K562 (cell line): Measurements from ENCODE around the gene MYO18B. TPM values are rescaled to one million over a fixed set of nuclear protein-coding genes. Genes with fewer than 3 reads are reported as not detected.

Experiments used
- ATAC-seq: fragments of 200-7000 bp; cut with Tn5 transposase; 3 replicates; pipeline ENCODE4 v1.9.1; 2020; ENCODE audit warnings: moderate library complexity
- BruUV-seq: library from RNA; stranded (reverse); fragments of 400-500 nt; replicated peaks from 2 replicates; lab custom pipeline; 2021; lab: Mats Ljungman, UMichigan
- CTCF ChIA-PET: fragments of 300-600 bp; formaldehyde crosslinking; extraction: SDS; loops from one replicate; lab custom pipeline; 2021; ENCODE audit warnings: low intra/inter-chr PET ratio; lab: Yijun Ruan, JAX
- POLR2A ChIA-PET: fragments of 300-600, 350-650 bp; sonication (Branson Sonifier 250); formaldehyde crosslinking; extraction: SDS; loops from one replicate; lab custom pipeline; 2021; ENCODE audit warnings: antibody characterized with exemption, inconsistent platforms; lab: Yijun Ruan, JAX
- DNase-seq, 4 experiments: peaks; one replicate each; pipeline versions ENCODE4 v3.0.0 to v3.0.0-alpha.2; 2011 to 2018; ENCODE audit warnings: low spot score in 3 of 4, mixed read lengths in 3 of 4; ENCODE audit errors: extremely low read depth in 1 of 4
- FAIRE-seq: peaks from 2 replicates; lab custom pipeline; 2011; peaks lifted over from hg19 to GRCh38; lab: Jason Lieb, UNC
- H2AFZ ChIP-seq: 2 replicates; pipeline ENCODE4 v1.6.0; 2011; ENCODE audit warnings: low read depth, low read length, control low read depth, inconsistent platforms
- H3K27ac ChIP-seq: fragments of 200-600 bp; 3 replicates; pipeline ENCODE4 v1.8.0; 2011; ENCODE audit warnings: low read depth, mild to moderate bottlenecking, control low read depth, inconsistent platforms, low read length, moderate library complexity, mixed read lengths; ENCODE audit errors: extremely low read depth
- H3K27me3 ChIP-seq, 2 experiments: fragments of 300-600 bp in 1 of 2; 2 replicates in 1 of 2; 3 replicates in 1 of 2; pipeline versions ENCODE4 v1.6.0 to v1.8.0; 2011; ENCODE audit warnings: inconsistent platforms in 2 of 2, low read length in 2 of 2, mild to moderate bottlenecking in 1 of 2, mixed read lengths in 1 of 2, moderate library complexity in 1 of 2; ENCODE audit not compliant: control insufficient read depth in 2 of 2, insufficient read depth in 2 of 2
- H3K36me3 ChIP-seq: fragments of 300-600 bp; 3 replicates; pipeline ENCODE4 v1.8.0; 2011; ENCODE audit warnings: mild to moderate bottlenecking, low read length, inconsistent platforms; ENCODE audit not compliant: control insufficient read depth, insufficient read depth
- H3K4me1 ChIP-seq, 2 experiments: fragments of 200-600 bp in 1 of 2; replicated peaks in 1 of 2; 2 replicates in 1 of 2; 3 replicates in 1 of 2; pipeline versions ENCODE4 v1.5.1 to v1.8.0; 2011; ENCODE audit warnings: inconsistent platforms in 2 of 2, low read length in 2 of 2, mild to moderate bottlenecking in 1 of 2, mixed read lengths in 1 of 2, moderate library complexity in 1 of 2; ENCODE audit not compliant: control insufficient read depth in 2 of 2, insufficient read depth in 2 of 2
- H3K4me2 ChIP-seq: 2 replicates; pipeline ENCODE4 v1.6.1; 2011; ENCODE audit warnings: low read length, control low read depth, inconsistent platforms, mixed read lengths; ENCODE audit not compliant: insufficient read depth
- H3K4me3 ChIP-seq: fragments of 200-600 bp; sonication (generic), shearing (Covaris generic); 2 replicates; pipeline ENCODE4 v1.5.1; 2016; ENCODE audit warnings: control low read depth, inconsistent platforms
- H3K79me2 ChIP-seq: fragments of 200-600 bp; 3 replicates; pipeline ENCODE4 v1.8.0; 2011; ENCODE audit warnings: low read length, inconsistent platforms; ENCODE audit not compliant: control insufficient read depth, insufficient read depth
- H3K9ac ChIP-seq, 2 experiments: 2 replicates each; pipeline versions ENCODE4 v1.6.0 to v1.6.1; 2011; ENCODE audit warnings: low read depth in 2 of 2, low read length in 2 of 2, control low read depth in 1 of 2, inconsistent platforms in 1 of 2, mild to moderate bottlenecking in 1 of 2, mixed read lengths in 1 of 2; ENCODE audit not compliant: insufficient read depth in 1 of 2
- H3K9me1 ChIP-seq: one replicate; pipeline ENCODE4 v1.6.0; 2011; ENCODE audit warnings: inconsistent platforms, mild to moderate bottlenecking, low read length, moderate library complexity; ENCODE audit not compliant: control insufficient read depth, insufficient read depth
- H3K9me3 ChIP-seq: replicated peaks from 2 replicates; pipeline ENCODE4 v1.5.1; 2011; ENCODE audit warnings: low read depth, low read length, inconsistent platforms; ENCODE audit not compliant: control insufficient read depth, insufficient read depth
- H4K20me1 ChIP-seq: replicated peaks from 2 replicates; pipeline ENCODE4 v1.6.1; 2011; ENCODE audit warnings: low read length, inconsistent platforms, mixed read lengths; ENCODE audit not compliant: control insufficient read depth, insufficient read depth
- MEF2A ChIP-seq: IDR thresholded peaks from 2 replicates; pipeline ENCODE4 v1.6.1; 2011; ENCODE audit warnings: low read depth, mild to moderate bottlenecking, low read length, moderate library complexity; ENCODE audit not compliant: control insufficient read depth
- ZBTB11 ChIP-seq, 3 experiments: fragments of 200-800 bp in 1 of 3; fragments of 250-450 bp in 1 of 3; fragments of 450-650 bp in 1 of 3; sonication (Bioruptor Pico) in 1 of 3; sonication (Bioruptor generic) in 1 of 3; formaldehyde crosslinking in 1 of 3; IDR thresholded peaks; 2 replicates each; pipeline versions ENCODE4 v1.6.1 to v1.8.0; 2016 to 2022; ENCODE audit warnings: mild to moderate bottlenecking in 2 of 3, missing genetic modification characterization in 2 of 3, missing compliant biosample characterization in 1 of 3, moderate library complexity in 1 of 3
- WGBS: fragments of 100-300 bp; shearing (Covaris generic); methylation state at CpG from one replicate; pipeline ENCODE4 v1.1.6; 2016; ENCODE audit warnings: low coverage, mixed read lengths; ENCODE audit not compliant: insufficient coverage; ENCODE audit errors: missing lambda C conversion rate; 5-methylcytosine and 5-hydroxymethylcytosine counted together
- in situ Hi-C: fragments of 300-500 bp; cut with MboI; formaldehyde crosslinking; loops from 4 replicates; pipeline ENCODE4 v1.15.0; 2018; ENCODE audit warnings: inconsistent platforms, mixed read lengths
- intact Hi-C: fragments of 100-400 bp; cut with micrococcal nuclease; formaldehyde crosslinking; loops from 2 replicates; pipeline ENCODE4 v1.14.2; 2022
- polyA plus RNA-seq, 8 experiments: library from polyadenylated mRNA; depleted of rRNA in 4 of 8; stranded (reverse) in 5 of 8; unstranded in 3 of 8; fragments of >200 nt; fragmentation: Nextera tagmentation in 2 of 8; fragmentation: Illumina TruSeq in 1 of 8; extraction: Ambion mirVana in 2 of 8; extraction: Trizol in 1 of 8; gene quantifications; 2 replicates each; pipeline versions ENCODE4 v1.2.1 to v1.2.3, GENCODE V29; 2011 to 2014; ENCODE audit warnings: inconsistent platforms in 1 of 8, missing spikeins in 1 of 8
- total RNA-seq, 7 experiments: library from RNA; depleted of rRNA in 6 of 7; stranded (reverse); fragments of >200 nt in 6 of 7; fragmentation: Illumina TruSeq in 2 of 7; extraction: Trizol in 2 of 7; gene quantifications; 2 replicates each; pipeline versions ENCODE4 v1.2.1 to v1.2.3, GENCODE V29; 2011 to 2021; ENCODE audit warnings: low replicate concordance in 1 of 7

Gene MYO18B
- total and polyA plus RNA-seq, 9 of the 15 experiments (the other 6 are each of a cell fraction or from before 2014, with no cell fraction given): 0.06 to 7.0 (median 4.3) TPM

- H3K79me2 ChIP-seq: no peaks in the 10 kb centered on the region
- POLR2A ChIA-PET: interaction anchor here (0.6 to 0.7 kb wide), 2 partner anchors 11 to 21 kb away, joined by 3 read pairs; no protein-coding TSS in a partner anchor
- in situ Hi-C loops: no loop called here
- intact Hi-C loops: no loop called here
- no peaks in the 10 kb centered on the region; the same call in 1 of the 2 replicates for H4K20me1 ChIP-seq
- H3K4me1 ChIP-seq: no peaks in the 10 kb centered on the region; a peak in 1 of 5 replicates
- H3K4me2 ChIP-seq: no peak overlapping the region
- WGBS: 86% methylated on average over 3 of the region's 3 CpGs
- no peak overlapping the region for H3K4me3 ChIP-seq
- no peak overlapping the region for H3K9ac ChIP-seq
- no peaks in the 10 kb centered on the region for H3K27me3 ChIP-seq
- FAIRE-seq (no peak), DNase-seq (peak in 1 of 4 experiments; percentile 13), ATAC-seq (no peak)
- H3K9me1 ChIP-seq: no peaks in the 10 kb centered on the region
- H3K9me3 ChIP-seq: no peaks in the 10 kb centered on the region
- no peak overlapping the region for H2AFZ ChIP-seq
- TF ChIP-seq ZBTB11 (CRISPR knock-in tag; IDR thresholded peaks at IDR 0.05) (no peak), MEF2A (no peak)
- CTCF ChIA-PET: no interaction called here
- BruUV-seq: no TSS peak
- H3K27ac ChIP-seq: no peak overlapping the region
- no peaks in the 10 kb centered on the region for H3K36me3 ChIP-seq
Measured at GRCh38 chr22:25933158-25933788, 191.3 kb downstream of the MYO18B start.
